Activated CD4-positive, alpha-beta T cell treated with anti-CD3 and anti-CD28 coated beads, Interleukin-2, amount 50 U/mL, for 48 hours (primary cell): ENCODE results near the gene CAPN3.
"Not testable (repeated sequence)": the region's sequence is repeated elsewhere in the genome, so short reads cannot be mapped to it uniquely, and the experiment has no call there.

ENCODE experiments used
- DNase-seq, 2 experiments: peaks; one replicate each; pipeline ENCODE4 v3.0.0-alpha.2; 2020

Gene CAPN3

DNA sequence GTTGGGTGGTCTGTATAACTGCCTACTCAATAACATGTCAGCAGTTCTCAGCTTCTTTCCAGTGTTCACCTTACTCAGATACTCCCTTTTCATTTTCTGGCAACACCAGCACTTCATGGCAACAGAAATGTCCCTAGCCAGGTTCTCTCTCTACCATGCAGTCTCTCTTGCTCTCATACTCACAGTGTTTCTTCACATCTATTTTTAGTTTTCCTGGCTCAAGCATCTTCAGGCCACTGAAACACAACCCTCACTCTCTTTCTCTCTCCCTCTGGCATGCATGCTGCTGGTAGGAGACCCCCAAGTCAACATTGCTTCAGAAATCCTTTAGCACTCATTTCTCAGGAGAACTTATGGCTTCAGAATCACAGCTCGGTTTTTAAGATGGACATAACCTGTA lies at the start of gene CAPN3:
TSS of gene CAPN3 (plus strand) at position 253 of the 400 bp plus-strand sequence. CDS start 305 bp downstream, outside the sequence.
- no peak for DNase-seq

DNA sequence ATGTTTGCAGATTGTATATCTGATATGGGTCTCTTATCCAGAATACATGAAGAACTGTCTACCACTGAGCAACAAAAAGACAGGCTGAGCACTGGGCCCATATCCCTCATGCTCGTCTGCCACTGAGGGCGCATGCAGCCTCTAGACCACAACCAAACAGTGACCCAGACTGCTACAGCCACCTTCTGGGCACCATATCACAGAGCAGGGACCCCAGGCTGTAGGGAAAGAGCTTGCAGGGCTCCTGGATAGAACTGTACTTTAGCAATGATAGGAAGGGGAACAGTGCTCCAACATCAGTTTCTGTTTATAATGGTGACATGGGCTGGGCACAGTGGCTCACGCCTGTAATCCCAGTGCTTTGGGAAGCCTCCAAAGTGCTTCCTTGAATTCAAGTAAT lies 45.8 kb upstream of the CAPN3 start:
- DNase-seq, result no peak

DNA sequence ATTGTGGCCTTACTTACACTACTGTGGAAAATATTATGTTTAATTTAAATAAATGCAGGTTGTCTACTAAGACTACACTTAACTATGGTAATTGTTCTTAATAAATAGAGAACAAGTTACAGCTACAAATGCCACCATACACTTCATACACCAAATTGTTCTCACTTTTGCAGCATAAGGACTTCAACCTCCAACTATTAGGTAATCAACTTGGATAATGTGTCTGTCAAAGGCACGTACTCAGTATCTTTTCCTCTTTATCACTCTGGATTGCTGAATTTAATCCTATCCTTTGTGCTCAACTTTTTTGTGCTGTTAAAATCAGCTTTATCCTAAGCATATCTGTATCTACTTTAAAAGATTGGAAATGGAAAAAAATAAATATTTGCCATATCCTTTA lies 44.5 kb upstream of the CAPN3 start:
- no peak for DNase-seq

DNA sequence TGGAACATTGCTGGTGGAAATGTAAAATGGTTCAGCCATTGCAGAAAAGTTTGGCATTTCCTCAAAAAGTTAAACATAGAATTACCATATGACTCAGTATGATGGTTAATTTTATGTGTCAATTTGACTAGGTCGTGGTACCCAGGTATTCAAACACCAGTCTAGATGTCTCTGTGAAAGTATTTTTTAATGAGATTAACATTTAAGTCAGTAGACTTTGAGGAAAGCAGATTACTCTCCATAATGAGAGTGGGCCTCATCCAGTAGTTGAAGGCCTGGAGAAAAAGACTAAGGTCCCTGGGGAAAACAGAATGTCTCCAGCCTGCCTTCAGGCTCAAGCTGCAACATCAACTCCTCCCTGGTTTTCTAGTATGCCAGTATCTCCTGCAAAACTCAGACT lies 43.8 kb upstream of the CAPN3 start:
- no peak for DNase-seq

DNA sequence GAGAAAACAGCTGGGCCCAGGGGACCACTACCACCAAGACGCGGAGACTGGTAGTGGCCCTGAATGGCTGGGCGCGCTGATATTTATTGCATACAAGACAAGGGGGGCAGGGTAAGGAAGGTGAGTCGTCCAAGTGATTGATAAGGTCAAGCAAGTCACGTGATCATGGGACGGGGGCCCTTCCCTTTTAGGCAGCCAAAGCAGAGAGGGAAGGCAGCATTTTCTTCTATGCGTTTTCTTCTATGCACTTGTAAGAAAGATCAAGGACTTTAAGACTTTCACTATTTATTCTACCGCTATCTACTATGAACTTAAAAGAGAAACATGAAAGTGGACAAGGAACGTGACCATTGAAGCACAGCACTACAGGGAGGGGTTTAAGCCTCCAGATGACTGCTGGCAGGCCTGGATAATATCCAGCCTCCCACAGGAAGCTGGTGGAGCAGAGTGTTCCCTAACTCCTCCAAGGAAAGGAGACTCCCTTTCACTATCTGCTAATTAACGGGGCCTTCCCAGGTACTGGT lies 43.0 kb upstream of the CAPN3 start:
- not testable (repeated sequence) for DNase-seq

DNA sequence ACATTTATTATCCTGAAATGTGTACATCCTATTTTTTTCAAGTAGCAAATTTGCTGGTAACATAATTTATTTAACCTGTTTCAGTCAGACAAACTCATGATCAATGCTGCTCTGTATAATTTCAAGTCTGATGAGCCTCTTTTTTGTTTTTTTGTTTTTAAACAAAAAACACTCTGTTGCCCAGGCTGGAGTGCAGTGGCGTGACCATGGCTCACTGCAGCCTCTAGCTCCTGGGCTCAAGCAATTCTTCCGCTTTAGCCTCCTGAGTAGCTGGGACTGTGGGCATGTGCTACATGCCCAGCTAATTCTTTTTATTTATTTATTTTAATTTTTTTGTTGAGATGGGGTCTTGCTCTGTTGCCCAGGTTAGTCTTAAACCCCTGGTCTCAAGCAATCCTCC lies 40.1 kb upstream of the CAPN3 start:
- no peak for DNase-seq

DNA sequence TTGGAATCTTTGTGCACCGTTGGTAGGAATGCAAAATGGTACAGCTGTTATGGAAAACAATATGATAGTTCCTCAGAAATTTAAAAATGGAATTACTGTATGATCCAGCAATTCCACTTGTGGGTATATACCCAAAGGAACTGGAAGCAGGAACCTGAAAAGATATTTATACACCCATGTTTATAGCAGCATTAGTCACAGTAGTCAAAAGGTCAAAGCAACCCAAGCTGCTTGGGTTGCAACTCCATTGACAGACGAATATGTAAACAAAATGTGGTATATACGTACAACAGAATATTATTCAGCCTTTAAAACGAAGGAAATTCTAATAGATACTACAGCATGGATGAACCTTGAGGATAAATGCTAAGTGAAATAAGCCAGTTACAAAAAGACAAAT lies 35.0 kb upstream of the CAPN3 start:
- DNase-seq, result no peak

DNA sequence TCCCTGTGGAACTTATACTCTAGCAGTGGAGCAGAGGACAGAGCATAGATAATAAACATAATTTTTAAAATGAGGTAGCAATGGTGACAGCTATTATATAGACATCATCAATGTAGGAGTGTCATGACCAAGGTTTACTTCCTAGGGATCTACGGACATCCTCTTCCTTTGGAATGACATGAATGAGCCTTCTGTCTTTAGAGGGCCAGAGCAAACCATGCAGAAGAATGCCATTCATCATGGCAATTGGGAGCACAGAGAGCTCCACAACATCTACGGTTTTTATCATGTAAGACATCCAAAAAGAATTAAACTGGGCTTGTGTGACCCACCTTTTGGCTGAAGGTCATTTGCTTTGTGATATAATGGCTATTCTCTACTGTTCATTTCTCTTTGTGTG lies 30.1 kb upstream of the CAPN3 start:
- DNase-seq, result no peak

DNA sequence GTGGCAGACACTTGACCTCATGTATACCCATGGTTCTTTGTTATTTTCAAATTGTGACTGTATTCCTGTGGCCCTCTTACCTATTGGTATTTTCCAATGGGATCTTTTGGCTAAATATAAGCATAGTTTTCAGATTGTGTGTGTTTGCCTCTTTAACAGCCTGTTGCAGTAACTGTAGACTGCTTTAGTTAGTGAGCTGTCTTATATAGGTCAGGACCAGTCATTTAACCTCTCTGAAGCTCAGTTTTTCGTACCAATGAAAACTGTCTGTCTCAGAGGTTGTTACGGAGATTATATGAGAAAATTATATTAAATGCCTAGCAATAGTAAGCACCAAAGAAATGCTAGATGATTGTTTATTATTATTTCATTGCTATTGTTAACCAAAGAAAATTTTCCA lies 29.3 kb upstream of the CAPN3 start:
- DNase-seq, result no peak

DNA sequence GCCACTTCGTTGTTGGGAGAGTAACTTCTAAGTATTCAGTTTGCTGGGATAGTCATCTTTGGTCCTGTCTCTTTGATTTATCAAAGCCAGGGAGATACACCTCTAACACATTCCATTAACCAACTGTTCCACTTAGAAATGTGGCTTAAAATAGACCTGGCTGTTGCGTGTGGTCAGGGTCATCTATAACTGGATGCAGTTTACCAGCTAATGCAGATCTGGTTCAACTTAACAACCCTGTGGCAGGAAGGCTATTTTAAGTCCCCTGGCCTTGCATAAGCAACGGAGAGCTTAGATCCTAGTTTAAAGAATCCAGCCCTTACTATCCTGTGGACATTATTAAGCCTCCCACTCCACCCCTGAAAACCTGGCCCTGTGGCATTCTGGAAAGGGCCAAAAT lies 28.1 kb upstream of the CAPN3 start:
- DNase-seq, result no peak

DNA sequence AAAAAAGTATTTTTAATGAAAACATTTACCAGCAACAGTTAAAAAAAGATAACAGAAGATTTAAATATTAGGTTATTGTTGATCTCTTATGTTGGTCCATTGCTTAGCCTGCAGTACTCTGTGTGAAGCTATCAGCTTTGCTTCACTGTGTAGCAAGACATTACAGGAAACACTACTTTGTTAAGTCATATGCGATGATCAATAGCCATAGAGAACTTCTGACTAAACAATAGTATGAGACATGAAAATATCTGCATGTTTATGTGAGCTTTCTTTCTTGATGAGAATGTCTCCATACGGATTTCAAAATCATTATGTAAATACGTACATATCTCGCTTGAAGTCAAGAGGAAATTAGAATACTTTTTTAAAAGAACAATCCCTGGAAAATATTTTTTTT lies 27.0 kb upstream of the CAPN3 start:
- no peak for DNase-seq

DNA sequence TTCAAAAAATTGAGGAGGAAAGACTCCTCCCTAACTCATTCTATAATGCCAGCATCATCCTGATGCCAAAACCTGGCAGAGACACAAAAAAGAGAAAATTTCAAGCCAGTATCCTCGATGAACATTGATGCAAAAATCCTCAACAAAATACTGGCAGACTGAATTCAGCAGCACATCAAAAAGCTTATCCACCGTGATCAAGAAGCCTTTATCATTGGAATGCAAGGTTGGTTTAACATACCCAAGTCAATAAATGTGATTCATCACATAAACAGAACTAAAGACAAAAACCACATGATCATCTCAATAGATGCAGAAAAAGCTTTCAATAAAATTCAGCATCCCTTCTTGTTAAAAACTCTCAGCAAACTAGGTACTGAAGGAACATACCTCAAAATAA lies 24.2 kb upstream of the CAPN3 start:
- no peak for DNase-seq

DNA sequence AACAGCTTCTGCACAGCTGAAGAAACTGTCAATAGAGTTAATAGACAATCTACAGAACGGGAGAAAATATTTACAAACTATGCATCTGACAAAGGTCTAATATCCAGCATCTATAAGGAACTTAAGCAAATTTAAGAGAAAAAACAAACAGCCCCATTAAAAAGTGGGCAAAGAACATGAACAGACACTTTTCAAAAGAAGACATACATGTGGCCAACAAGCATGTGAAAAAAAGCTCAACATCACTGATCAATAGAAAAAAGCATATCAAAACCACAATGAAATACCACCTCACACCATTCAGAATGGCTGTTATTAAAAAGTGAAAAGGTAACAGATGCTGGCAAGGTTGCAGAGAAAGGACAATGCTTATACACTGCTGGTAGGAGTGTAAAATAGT lies 22.7 kb upstream of the CAPN3 start:
- not testable (repeated sequence) for DNase-seq

DNA sequence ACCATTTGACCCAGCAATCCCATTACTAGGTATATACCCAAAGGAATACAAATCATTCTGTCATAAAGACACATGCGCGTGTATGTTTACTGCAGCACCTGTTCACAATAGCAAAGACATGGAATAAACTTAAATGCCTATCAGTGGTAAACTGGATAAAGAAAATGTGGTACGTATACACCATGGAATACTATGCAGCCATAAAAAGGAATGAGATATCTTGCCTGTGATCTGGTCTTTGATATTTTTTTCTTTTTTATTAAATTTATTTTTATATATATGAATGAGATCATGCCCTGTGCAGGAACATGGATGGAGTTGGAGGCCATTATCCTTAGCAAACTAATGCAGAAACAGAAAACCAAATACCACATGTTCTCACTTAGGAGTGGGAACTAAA lies 22.2 kb upstream of the CAPN3 start:
- not testable (repeated sequence) for DNase-seq

DNA sequence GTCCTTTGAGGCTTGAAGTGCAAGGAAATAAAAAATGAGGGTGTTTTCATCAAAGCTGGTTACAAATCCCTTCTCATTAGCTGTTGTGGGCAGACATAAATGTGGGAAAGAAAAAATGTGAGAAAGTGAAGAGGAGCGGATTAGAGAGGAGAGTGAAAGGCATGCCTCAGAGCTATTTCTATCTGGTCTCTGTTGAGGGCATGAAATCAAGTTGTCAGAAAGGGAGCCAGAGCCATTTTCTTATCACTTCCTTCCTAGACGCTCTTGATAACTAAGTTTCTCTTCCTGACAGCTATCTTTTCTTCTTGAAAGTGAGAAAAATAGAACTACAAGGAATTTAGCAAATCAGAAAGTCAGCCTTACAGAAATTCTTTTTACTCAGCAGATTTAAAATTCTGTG lies 20.8 kb upstream of the CAPN3 start:
- no peak for DNase-seq

DNA sequence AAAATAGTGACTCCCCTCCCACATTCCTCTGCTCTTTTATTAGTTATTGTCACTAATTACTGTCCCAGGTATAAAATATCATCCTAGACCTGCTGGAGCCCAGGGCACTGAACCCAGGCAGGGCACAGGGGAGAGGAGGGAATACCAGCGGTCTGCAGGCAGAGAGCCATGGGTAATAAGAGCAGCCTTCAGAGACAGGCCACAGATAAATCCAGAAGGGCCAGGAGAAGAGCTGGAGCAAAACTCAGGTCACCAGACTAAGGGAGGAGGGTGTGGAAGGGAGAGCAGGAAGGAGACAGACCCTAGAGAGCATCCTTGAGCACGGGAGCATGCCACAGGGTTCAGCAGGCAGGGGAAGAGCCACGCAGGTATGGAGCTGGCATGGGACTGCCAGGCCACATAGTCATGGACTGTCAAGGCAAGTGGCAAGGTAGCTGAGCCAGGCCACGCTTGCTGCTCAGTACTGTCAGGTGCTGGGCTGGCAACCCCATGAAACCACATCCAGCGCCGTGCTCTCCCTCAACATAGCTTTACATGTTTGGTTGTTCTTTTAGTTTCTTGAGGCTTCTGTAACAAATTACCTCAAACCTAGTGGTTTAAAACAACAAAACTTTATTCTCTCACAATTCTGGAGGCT lies 15.6 kb upstream of the CAPN3 start:
- no peak for DNase-seq

DNA sequence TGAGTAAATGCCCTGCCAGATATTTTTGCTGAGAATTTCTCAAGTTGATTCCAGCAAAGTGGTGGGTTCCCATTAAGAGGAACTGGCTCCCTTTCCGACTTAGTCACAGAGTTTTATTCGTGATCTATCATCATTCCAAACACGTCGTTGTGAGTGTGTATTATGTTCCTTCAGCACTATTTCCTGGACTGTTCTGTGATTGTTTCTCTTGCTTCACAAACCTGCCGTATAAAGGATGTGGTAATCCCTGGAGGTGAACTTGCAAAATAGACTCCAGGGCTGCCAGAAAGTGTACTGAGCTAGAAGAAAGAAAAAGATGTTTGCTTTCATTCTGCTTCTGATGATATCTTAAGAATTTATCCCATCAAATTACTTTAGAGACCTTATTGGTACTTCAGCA lies 14.5 kb upstream of the CAPN3 start:
- DNase-seq, result no peak

DNA sequence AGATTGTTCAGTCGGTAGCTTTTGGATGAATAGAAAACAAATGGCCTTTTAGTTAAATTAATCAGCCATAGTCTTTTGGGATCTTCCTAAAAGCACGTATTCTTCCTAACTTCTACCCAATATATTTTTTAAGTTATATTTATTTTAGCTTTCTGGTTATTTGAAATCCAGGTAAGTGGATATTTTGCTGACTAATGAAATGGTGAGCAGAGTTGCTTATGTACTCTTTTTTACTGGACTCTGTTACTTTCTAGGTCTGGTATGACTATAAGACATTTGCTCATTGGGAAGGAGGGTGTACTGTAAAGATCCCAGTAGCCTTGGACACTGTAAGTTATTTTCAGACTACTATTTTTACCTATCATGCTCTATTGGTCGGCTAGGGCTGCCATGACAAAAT lies 13.8 kb upstream of the CAPN3 start:
- DNase-seq, result no peak

DNA sequence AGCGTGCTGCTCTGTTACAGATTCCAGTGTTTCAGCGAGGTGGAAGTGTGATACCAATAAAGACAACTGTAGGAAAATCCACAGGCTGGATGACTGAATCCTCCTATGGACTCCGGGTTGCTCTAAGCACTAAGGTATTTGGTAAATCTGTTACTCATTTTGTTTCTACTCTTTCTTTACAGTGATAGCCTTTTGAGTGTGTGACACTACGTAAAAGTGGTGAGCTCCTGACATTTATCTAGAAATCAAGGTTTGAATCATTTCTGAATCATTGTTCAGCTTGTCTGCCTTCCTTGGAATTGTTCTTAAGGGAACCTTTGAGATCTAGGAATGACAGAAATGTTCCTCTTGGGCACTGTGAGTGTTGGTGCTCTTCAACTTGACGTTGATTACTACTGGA lies 11.2 kb upstream of the CAPN3 start:
- DNase-seq, result no peak

DNA sequence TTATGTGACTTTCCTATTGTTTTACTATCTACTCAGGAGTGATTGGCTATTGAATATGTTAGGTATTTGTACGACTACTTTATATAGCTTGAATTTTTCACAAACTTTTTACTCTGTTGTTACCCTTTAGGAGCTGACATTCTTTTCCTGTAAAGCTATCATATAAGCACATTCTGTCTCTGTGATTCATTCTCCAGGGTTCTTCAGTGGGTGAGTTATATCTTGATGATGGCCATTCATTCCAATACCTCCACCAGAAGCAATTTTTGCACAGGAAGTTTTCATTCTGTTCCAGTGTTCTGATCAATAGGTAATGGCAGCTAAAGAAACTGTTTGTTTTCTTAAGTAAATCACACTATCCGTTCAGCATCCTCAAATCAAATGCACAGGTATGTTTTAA lies 10.1 kb upstream of the CAPN3 start:
- DNase-seq, result no peak

DNA sequence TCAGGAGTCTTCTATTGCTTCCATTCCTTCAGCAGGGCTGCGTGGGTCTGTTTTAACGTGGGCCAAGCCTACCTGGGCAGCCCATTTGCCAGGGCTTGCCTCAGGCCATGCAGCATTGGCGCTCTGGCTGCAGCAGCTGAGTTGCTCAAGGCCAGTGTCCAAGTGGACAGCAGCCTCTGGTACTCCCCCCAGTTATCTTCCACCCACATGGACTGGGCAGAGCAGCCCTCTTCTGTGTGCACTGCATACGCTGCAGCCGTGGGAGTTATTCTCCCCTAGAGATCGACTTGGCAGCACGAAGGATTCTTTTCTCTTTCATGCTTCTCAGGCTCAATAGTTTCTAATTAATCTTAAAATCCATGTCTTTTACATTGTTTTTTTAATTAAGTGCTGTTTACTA lies 6.9 kb upstream of the CAPN3 start:
- no peak for DNase-seq

DNA sequence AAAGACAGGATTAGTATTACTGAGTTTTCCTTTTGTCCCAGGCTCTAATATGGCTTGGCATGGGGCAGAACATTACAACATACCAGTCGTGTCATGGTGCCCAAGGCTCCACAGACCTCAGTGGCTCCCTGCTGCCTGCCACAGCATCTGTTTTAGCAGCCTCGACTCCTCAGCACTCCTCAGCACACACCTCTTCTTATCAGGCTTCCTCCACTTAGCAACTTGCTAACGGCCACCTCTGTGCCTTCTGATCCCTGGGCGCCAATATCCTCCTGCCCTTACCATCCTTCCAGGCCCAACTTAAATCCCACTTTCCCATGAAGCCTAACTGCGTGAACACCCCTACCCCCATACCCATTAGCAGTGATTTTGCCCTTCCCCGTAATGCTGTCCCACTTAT lies 6.2 kb upstream of the CAPN3 start:
- DNase-seq, result no peak

DNA sequence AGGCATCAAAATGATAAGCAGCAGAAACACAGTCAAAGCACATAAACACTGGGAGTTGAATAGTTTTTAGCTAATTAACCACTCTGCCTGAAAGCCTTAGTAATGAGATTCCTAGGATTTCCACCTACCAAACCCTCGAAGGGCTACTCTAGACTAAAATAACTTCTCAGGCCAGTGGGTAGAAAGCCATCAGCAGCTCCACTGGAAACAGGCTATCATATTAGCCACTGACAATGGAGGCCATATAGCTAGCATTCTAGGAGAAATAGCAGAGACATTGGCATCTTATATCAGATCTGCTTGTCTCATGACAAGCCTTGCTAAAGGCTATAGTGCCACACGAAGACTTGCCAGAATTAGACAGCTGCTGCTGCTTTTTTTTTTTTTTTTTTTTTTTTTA lies 4.5 kb upstream of the CAPN3 start:
- no peak for DNase-seq

DNA sequence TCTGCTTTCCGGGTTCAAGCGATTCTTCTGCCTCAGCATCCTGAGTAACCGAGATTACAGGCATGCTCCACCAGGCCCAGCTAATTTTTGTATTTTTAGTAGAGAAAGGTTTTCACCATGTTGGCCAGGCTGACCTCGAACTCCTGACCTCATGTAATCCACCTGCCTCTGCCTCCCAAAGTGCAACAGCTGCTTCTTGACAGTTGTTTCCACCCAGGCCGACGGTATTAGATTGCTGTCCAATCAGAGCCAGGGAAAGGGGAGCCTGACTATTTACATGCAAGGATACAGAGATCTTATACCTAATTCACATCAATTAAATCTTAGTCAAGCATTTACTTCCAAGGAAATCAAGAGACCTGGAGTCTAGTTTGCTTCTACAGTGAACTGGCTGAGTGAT lies 4.0 kb upstream of the CAPN3 start:
- DNase-seq, result no peak

DNA sequence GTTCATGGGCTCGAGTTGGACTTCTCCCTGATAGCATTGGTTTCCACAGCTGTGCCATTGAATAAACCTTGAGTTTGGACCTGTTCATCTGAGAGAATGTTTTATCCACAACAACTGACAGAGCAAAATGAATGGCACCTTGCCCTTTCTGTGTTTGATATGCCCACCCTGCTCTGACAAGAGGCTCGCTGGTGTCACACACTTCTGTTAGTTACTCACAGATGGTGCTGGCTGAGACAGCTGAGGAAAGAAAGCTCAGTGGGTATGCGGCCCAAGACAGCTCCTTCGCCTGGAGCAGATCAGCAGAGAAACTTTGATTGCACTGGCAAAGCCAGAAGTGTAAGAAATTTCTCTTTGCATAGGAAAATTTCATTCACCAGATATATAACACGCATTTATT lies 2.5 kb upstream of the CAPN3 start:
- DNase-seq, result no peak

DNA sequence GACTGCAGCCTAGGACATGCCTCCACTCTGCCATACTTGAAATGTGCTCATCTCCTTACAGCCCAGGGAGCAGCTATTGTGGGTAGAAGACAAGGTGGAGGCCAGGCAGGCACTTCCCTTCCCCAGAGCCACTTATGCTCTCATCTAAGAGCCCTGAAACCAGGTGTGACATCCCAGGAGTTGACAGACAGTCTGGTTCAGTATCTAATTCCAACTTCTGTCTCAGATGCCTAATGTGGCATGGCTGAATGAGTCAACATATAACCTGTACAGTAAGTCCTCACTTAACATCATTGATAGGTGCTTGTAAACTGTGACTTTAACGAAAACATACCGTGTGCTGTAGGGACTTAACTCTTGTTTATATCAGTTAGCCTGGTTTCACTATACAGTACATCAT lies 1.2 kb upstream of the CAPN3 start:
- no peak for DNase-seq
